HCT116 (cell line): ENCODE data around the gene STON2. TPM values are rescaled to one million over a fixed set of nuclear protein-coding genes. Genes with fewer than 3 reads are reported as not detected.

Experiments
- ATAC-seq: fragments of 200-7000 bp; cut with Tn5 transposase; 2 replicates; pipeline ENCODE4 v1.9.1; 2020; ENCODE audit warnings: mild to moderate bottlenecking, moderate library complexity
- BruUV-seq: library from RNA; stranded (reverse); fragments of 400-500 nt; replicated peaks from 2 replicates; lab custom pipeline; 2021; lab: Mats Ljungman, UMichigan
- CTCF ChIA-PET: fragments of 300-600 bp; sonication (Branson Sonifier 250); formaldehyde crosslinking; loops from one replicate; lab custom pipeline; 2021; ENCODE audit warnings: antibody characterized with exemption; lab: Charles Lee
- POLR2A ChIA-PET: fragments of 300-600, 350-600 bp; sonication (Branson Sonifier 250); formaldehyde crosslinking; loops from one replicate; lab custom pipeline; 2021; ENCODE audit warnings: antibody characterized with exemption; lab: Charles Lee
- RAD21 ChIA-PET, 2 experiments: fragments of 300-600 bp; sonication (Branson Sonifier 250); formaldehyde crosslinking; loops; one replicate each; lab custom pipeline; 2023; ENCODE audit warnings: low total read pairs in 2 of 2; ENCODE audit not compliant: uncharacterized antibody in 2 of 2, unreplicated experiment in 2 of 2, low non-redundant PET in 1 of 2; lab: Charles Lee
- DNase-seq: peaks from one replicate; pipeline ENCODE4 v3.0.0-alpha.2; 2010; ENCODE audit warnings: low read depth, low spot score
- H2AFZ ChIP-seq: fragments of 200-600 bp; shearing (Covaris generic), sonication (generic); 2 replicates; pipeline ENCODE4 v1.6.1; 2017; ENCODE audit warnings: low read depth, mixed run types, mixed read lengths, antibody characterized with exemption, low read length; ENCODE audit not compliant: poor library complexity, severe bottlenecking
- H3K27ac ChIP-seq: 2 replicates; pipeline ENCODE4 v1.5.1; 2012; ENCODE audit warnings: low read depth, low read length
- H3K27me3 ChIP-seq: fragments of 200-600 bp; sonication (generic); 2 replicates; pipeline ENCODE4 v1.6.1; 2016; ENCODE audit warnings: mixed run types, low read length, mixed read lengths; ENCODE audit not compliant: insufficient read depth
- H3K36me3 ChIP-seq, 2 experiments: fragments of 200-500 bp in 1 of 2; fragments of 200-600 bp in 1 of 2; sonication (Bioruptor generic) in 1 of 2; sonication (generic) in 1 of 2; 2 replicates each; pipeline versions ENCODE4 v1.5.1 to v1.6.1; 2014 to 2016; ENCODE audit warnings: low read length in 2 of 2, inconsistent platforms in 1 of 2, mixed read lengths in 1 of 2, mixed run types in 1 of 2; ENCODE audit not compliant: insufficient read depth in 2 of 2, control insufficient read depth in 1 of 2
- H3K4me1 ChIP-seq, 2 experiments: fragments of 200-600 bp in 1 of 2; sonication (generic) in 1 of 2; 2 replicates each; pipeline versions ENCODE4 v1.5.1 to v1.6.1; 2012 to 2017; ENCODE audit warnings: low read length in 2 of 2, inconsistent platforms in 1 of 2, mild to moderate bottlenecking in 1 of 2, mixed read lengths in 1 of 2, mixed run types in 1 of 2, moderate library complexity in 1 of 2; ENCODE audit not compliant: insufficient read depth in 2 of 2, control insufficient read depth in 1 of 2
- H3K4me2 ChIP-seq: fragments of 200-600 bp; sonication (generic); 2 replicates; pipeline ENCODE4 v1.6.1; 2017; ENCODE audit warnings: mixed run types, low read length, mixed read lengths
- H3K4me3 ChIP-seq, 2 experiments: fragments of 200-600 bp in 1 of 2; sonication (generic) in 1 of 2; replicated peaks in 1 of 2; 2 replicates each; pipeline ENCODE4 v1.5.1; 2011 to 2016; ENCODE audit warnings: low read length in 2 of 2, control low read depth in 1 of 2, low read depth in 1 of 2, mild to moderate bottlenecking in 1 of 2, mixed read lengths in 1 of 2, mixed run types in 1 of 2
- H3K79me2 ChIP-seq: fragments of 200-600 bp; sonication (generic); 2 replicates; pipeline ENCODE4 v1.6.1; 2017; ENCODE audit warnings: mild to moderate bottlenecking, mixed run types, low read length, moderate library complexity, mixed read lengths; ENCODE audit not compliant: insufficient read depth
- H3K9ac ChIP-seq: fragments of 200-600 bp; sonication (generic); 2 replicates; pipeline ENCODE4 v1.6.1; 2016; ENCODE audit warnings: low read length, mixed read lengths
- H3K9me2 ChIP-seq: fragments of 200-600 bp; sonication (generic), shearing (Covaris generic); 2 replicates; pipeline ENCODE4 v1.6.1; 2017; ENCODE audit warnings: mixed run types, mild to moderate bottlenecking, moderate library complexity; ENCODE audit not compliant: insufficient read depth
- H3K9me3 ChIP-seq, 2 experiments: fragments of 200-500 bp in 1 of 2; fragments of 200-600 bp in 1 of 2; sonication (Bioruptor generic) in 1 of 2; sonication (generic) in 1 of 2; 2 replicates each; pipeline ENCODE4 v1.6.1; 2014 to 2017; ENCODE audit warnings: low read length in 2 of 2, mixed read lengths in 2 of 2, inconsistent platforms in 1 of 2, low read depth in 1 of 2, mild to moderate bottlenecking in 1 of 2, mixed run types in 1 of 2, moderate library complexity in 1 of 2; ENCODE audit not compliant: control insufficient read depth in 1 of 2, insufficient read depth in 1 of 2
- H4K20me1 ChIP-seq: fragments of 200-600 bp; sonication (generic), shearing (Covaris generic); 2 replicates; pipeline ENCODE4 v1.6.1; 2017; ENCODE audit warnings: mixed run types, mild to moderate bottlenecking, moderate library complexity; ENCODE audit not compliant: insufficient read depth
- POLR2A ChIP-seq: IDR thresholded peaks from 2 replicates; pipeline ENCODE4 v1.7.0; 2011; ENCODE audit warnings: borderline replicate concordance; ENCODE audit not compliant: insufficient read depth, insufficient read length; ENCODE audit errors: extremely low read depth
- POLR2AphosphoS5 ChIP-seq: IDR thresholded peaks from 2 replicates; pipeline ENCODE4 v1.6.1; 2011; ENCODE audit warnings: mild to moderate bottlenecking, low read depth, low read length, moderate library complexity
- ZFX ChIP-seq: fragments of 450-650 bp; IDR thresholded peaks from 2 replicates; pipeline ENCODE4 v1.6.1; 2017
- intact Hi-C: fragments of 100-400 bp; cut with micrococcal nuclease; formaldehyde crosslinking; loops from 2 replicates; pipeline ENCODE4 v1.10.0; 2022
- total RNA-seq: library from RNA; stranded (reverse); gene quantifications from one replicate; pipeline ENCODE4 v1.2.1, GENCODE V29; 2021; ENCODE audit not compliant: unreplicated experiment
- TF ChIP-seq, protein P1 (sequence below): IDR thresholded peaks from 2 replicates; pipeline ENCODE4 v1.6.1; 2012; ENCODE audit warnings: low read depth

STON2 gene
- total RNA-seq, 1 experiment from 2014 or later: 4.1 TPM

DNA sequence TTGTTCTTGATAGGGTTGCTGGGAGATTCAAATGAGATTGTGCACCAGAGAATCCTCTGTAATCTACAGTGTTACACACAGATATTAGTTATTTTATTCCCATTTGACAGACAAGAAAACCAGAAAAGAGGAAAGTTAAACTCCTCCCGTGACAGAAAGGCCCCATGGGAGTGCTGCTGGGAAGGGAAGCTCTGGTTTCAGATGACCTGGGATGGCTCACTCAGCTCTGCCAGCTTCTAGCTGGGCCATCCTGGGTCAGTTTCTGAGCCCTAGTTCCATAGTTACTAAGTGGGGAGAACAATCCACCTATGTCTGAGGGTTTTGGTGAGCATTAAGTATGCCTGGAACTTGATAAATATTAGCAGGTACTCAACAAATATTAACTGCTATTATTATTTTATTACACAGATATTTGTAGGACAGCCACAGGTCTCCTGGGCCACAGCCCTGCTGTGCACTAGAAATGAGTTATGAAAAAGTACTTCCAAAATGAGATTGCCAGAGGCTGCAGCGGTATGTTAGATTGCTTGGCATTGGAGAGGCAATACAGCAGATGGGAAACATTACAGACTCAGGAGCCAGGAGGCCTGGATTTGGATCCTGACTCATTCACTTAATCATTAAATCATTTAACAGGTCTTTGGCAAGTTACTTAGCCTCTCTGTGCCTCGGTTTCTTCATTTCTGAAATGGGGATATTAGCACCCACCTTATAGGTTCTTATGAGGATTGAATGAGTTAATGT lies 47.1 kb upstream of the STON2 start:
- no peaks in the 10 kb centered on the region for H3K79me2 ChIP-seq
- CTCF ChIA-PET: no interaction called here
- H3K27me3 ChIP-seq: peaks cover 12% of the 10 kb centered on the region; the same call in 1 of the 2 replicates
- no peaks in the 10 kb centered on the region for H3K9me3 ChIP-seq
- intact Hi-C loops: no loop called here
- POLR2A ChIA-PET: no interaction called here
- H3K36me3 ChIP-seq: no peaks in the 10 kb centered on the region
- no peak overlapping the region for H3K4me2 ChIP-seq
- BruUV-seq: no TSS peak
- H3K4me1 ChIP-seq: no peaks in the 10 kb centered on the region
- H2AFZ ChIP-seq: no peak overlapping the region
- no peak overlapping the region for H3K4me3 ChIP-seq
- H3K9me2 ChIP-seq: no peaks in the 10 kb centered on the region
- no peak for ATAC-seq
- RAD21 ChIA-PET: no interaction called here
- H4K20me1 ChIP-seq: no peaks in the 10 kb centered on the region
- no peak overlapping the region for H3K9ac ChIP-seq
- no peak for TF ChIP-seq POLR2A
- TF ChIP-seq, protein P1, sequence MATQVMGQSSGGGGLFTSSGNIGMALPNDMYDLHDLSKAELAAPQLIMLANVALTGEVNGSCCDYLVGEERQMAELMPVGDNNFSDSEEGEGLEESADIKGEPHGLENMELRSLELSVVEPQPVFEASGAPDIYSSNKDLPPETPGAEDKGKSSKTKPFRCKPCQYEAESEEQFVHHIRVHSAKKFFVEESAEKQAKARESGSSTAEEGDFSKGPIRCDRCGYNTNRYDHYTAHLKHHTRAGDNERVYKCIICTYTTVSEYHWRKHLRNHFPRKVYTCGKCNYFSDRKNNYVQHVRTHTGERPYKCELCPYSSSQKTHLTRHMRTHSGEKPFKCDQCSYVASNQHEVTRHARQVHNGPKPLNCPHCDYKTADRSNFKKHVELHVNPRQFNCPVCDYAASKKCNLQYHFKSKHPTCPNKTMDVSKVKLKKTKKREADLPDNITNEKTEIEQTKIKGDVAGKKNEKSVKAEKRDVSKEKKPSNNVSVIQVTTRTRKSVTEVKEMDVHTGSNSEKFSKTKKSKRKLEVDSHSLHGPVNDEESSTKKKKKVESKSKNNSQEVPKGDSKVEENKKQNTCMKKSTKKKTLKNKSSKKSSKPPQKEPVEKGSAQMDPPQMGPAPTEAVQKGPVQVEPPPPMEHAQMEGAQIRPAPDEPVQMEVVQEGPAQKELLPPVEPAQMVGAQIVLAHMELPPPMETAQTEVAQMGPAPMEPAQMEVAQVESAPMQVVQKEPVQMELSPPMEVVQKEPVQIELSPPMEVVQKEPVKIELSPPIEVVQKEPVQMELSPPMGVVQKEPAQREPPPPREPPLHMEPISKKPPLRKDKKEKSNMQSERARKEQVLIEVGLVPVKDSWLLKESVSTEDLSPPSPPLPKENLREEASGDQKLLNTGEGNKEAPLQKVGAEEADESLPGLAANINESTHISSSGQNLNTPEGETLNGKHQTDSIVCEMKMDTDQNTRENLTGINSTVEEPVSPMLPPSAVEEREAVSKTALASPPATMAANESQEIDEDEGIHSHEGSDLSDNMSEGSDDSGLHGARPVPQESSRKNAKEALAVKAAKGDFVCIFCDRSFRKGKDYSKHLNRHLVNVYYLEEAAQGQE: no peak
- no peak for TF ChIP-seq POLR2AphosphoS5
- no peak for TF ChIP-seq ZFX
- H3K27ac ChIP-seq: no peak overlapping the region
- DNase-seq: no peak
